A673 (cell line): ENCODE results near the gene CAPZB.
A peak's percentile ranks its signal among the peaks of the same experiment; 100 is the strongest.

ENCODE experiments used
- EZH2 ChIP-seq: fragments of 200-600 bp; sonication (generic); IDR thresholded peaks from 2 replicates; pipeline ENCODE4 v1.6.1; 2017; ENCODE audit warnings: borderline replicate concordance, low read depth, mild to moderate bottlenecking, mixed read lengths, antibody characterized with exemption, low read length; ENCODE audit not compliant: poor library complexity, severe bottlenecking
- TF ChIP-seq, protein P1 (sequence below): fragments of 300-800, 200-600 bp; sonication (generic); conservative IDR thresholded peaks from 2 replicates; pipeline ENCODE4 v1.5.1; 2017; ENCODE audit warnings: low read depth, mild to moderate bottlenecking, antibody characterized with exemption, low read length, moderate library complexity, mixed read lengths

DNA sequence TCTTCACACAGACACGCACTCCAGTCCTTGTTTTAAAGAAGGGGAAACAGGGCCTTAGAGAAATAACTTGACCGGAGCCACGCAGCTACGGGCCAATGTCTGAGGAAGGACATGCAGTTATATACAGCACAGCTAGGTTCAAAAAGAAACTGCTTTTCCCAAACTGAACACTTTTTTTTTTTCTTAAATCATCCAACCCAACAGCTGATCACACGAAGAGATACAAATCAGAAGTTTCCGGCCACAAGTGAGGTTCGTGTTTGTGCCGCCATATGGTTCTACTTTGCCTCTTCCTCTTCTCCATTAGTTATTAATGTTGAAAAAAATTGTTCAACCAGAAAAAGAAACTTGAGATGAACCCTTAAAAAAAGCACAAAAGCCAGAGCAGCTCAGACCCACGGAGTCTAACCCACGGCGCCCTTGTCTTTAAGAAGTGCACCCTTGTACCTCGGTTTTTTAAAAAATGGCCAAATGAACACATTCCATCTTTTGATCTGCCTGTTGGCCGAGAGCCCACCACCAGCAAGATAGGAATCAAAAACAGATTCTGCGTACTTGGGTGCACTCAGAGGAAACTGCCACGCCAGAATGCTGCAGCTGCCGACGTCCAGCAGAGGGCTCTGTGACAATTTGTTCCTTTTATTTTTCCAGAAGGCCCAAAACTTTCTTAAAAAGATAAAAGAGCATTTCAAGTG is 94.3 kb downstream of the CAPZB start:
- TF ChIP-seq, protein P1, sequence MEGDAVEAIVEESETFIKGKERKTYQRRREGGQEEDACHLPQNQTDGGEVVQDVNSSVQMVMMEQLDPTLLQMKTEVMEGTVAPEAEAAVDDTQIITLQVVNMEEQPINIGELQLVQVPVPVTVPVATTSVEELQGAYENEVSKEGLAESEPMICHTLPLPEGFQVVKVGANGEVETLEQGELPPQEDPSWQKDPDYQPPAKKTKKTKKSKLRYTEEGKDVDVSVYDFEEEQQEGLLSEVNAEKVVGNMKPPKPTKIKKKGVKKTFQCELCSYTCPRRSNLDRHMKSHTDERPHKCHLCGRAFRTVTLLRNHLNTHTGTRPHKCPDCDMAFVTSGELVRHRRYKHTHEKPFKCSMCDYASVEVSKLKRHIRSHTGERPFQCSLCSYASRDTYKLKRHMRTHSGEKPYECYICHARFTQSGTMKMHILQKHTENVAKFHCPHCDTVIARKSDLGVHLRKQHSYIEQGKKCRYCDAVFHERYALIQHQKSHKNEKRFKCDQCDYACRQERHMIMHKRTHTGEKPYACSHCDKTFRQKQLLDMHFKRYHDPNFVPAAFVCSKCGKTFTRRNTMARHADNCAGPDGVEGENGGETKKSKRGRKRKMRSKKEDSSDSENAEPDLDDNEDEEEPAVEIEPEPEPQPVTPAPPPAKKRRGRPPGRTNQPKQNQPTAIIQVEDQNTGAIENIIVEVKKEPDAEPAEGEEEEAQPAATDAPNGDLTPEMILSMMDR: peak; percentile 98
- no peak for TF ChIP-seq EZH2
